HG02588 (cell line): Measurements from ENCODE around the gene KIF21B.

Experiments used
- ATAC-seq: cut with Tn5 transposase; IDR thresholded peaks from one replicate; pipeline ENCODE4 v1.9.1; 2021; ENCODE audit warnings: mild to moderate bottlenecking, moderate library complexity; ENCODE audit not compliant: unreplicated experiment

Gene KIF21B

GRCh38 chr1:201000391-201000790 lies 23.1 kb downstream of the KIF21B start:
- ATAC-seq = no peak

- no peak for ATAC-seq
Measured at GRCh38 chr1:200999667-201000066, 23.8 kb downstream of the KIF21B start.

- no peak for ATAC-seq
Measured at GRCh38 chr1:200998323-200998722, 25.2 kb downstream of the KIF21B start.

GRCh38 chr1:200992382-200993048 lies 31.0 kb downstream of the KIF21B start:
- ATAC-seq = no peak

GRCh38 chr1:200991097-200991614 lies 32.4 kb downstream of the KIF21B start:
- no peak for ATAC-seq

- ATAC-seq = no peak
Measured at GRCh38 chr1:200990114-200990513, 33.4 kb downstream of the KIF21B start.

GRCh38 chr1:200989337-200989736 lies 34.2 kb downstream of the KIF21B start:
- ATAC-seq = no peak

GRCh38 chr1:200988693-200989092 lies 34.8 kb downstream of the KIF21B start:
- no peak for ATAC-seq

GRCh38 chr1:200985481-200985880 lies 38.0 kb downstream of the KIF21B start:
- ATAC-seq = no peak

GRCh38 chr1:200983035-200983561 lies 40.4 kb downstream of the KIF21B start:
- ATAC-seq = no peak

GRCh38 chr1:200982071-200982945 lies 41.2 kb downstream of the KIF21B start:
- ATAC-seq = no peak

GRCh38 chr1:200981278-200981677 lies 42.2 kb downstream of the KIF21B start:
- no peak for ATAC-seq

- ATAC-seq = no peak
Measured at GRCh38 chr1:200980873-200981272, 42.6 kb downstream of the KIF21B start.

GRCh38 chr1:200980452-200980772 lies 43.1 kb downstream of the KIF21B start:
- no peak for ATAC-seq

- no peak for ATAC-seq
Measured at GRCh38 chr1:200979574-200980451, 43.7 kb downstream of the KIF21B start.

GRCh38 chr1:200977071-200977754 lies 46.3 kb downstream of the KIF21B start:
- ATAC-seq = no peak

- ATAC-seq = no peak
Measured at GRCh38 chr1:200976634-200977033, 46.9 kb downstream of the KIF21B start.

- no peak for ATAC-seq
Measured at GRCh38 chr1:200975458-200975857, 48.1 kb downstream of the KIF21B start.

GRCh38 chr1:200974711-200975110 lies 48.8 kb downstream of the KIF21B start:
- no peak for ATAC-seq

- no peak for ATAC-seq
Measured at GRCh38 chr1:200973937-200974657, 49.4 kb downstream of the KIF21B start.
